SU-DHL-6 (cell line): ENCODE measurements around the gene CACNA1C.

Source experiments
- EZH2phosphoT487 ChIP-seq: fragments of 200-600 bp; sonication (generic), shearing (Covaris generic); conservative IDR thresholded peaks from 2 replicates; pipeline ENCODE4 v1.6.1; 2018; ENCODE audit warnings: mild to moderate bottlenecking, antibody characterized with exemption, low read length, moderate library complexity, mixed read lengths
- TF ChIP-seq, protein P1 (sequence below): fragments of 200-600 bp; sonication (generic); IDR thresholded peaks from one replicate; pipeline ENCODE4 v1.5.1; 2017; ENCODE audit warnings: antibody characterized with exemption, mild to moderate bottlenecking, low read length, moderate library complexity; ENCODE audit not compliant: insufficient read depth, poor library complexity, severe bottlenecking

DNA sequence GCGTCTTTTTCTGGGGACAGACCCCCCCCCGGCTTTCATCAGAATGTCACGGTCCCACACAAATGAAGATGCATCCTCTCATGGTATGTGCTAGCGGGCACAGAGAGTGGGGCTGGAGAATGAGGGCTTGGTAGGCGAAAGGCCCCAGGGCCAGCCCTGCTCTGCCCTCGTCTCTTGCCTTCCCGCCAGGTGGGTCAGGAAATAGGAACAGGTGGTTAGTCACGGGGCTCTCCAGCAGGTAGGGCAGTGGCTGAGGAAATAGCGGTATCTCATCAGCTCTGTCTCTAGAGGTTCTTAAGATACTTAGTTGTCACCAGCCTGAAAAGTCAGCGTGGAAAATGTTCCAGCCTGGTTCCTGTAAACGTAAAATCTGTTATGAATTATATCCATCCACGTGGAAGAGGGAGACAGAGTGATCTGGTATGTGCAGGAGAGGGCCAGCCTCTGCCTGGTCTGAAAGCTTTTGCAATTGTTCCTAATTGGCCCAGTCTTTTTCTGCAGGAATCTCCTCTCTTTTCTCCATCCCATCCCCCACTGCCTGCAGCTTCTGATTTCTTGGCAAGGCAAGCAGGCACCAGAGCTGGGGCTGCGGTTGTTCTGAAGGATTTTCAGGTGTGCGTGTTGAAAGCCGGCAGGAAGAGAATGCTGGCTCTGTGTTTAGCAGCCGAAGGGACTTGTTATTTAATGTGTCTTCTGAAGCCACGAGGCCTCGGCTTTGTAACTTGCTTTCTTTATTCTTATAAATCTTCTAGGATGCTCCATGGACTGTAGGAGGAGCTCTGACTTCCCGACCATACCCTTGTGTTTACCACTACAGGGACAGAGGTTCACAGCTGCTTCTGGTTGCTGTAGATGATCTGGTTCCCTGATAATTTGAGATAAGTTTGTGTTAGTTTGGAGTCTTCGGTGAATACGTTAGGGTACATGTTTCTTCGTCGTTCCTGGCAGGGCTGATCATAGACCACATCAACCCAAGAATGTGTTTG is 131.1 kb downstream of the CACNA1C start:
- TF ChIP-seq, protein P1, sequence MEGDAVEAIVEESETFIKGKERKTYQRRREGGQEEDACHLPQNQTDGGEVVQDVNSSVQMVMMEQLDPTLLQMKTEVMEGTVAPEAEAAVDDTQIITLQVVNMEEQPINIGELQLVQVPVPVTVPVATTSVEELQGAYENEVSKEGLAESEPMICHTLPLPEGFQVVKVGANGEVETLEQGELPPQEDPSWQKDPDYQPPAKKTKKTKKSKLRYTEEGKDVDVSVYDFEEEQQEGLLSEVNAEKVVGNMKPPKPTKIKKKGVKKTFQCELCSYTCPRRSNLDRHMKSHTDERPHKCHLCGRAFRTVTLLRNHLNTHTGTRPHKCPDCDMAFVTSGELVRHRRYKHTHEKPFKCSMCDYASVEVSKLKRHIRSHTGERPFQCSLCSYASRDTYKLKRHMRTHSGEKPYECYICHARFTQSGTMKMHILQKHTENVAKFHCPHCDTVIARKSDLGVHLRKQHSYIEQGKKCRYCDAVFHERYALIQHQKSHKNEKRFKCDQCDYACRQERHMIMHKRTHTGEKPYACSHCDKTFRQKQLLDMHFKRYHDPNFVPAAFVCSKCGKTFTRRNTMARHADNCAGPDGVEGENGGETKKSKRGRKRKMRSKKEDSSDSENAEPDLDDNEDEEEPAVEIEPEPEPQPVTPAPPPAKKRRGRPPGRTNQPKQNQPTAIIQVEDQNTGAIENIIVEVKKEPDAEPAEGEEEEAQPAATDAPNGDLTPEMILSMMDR = no peak
- TF ChIP-seq EZH2phosphoT487 = no peak
